ENCODE data around the gene FAM89A. TPM values are rescaled to one million over a fixed set of nuclear protein-coding genes. Genes with fewer than 3 reads are reported as not detected.

Gene FAM89A
- total RNA-seq, 3 donors from 2014 or later = 30.7 to 97.1 (median 39.0) TPM

GRCh38 chr1:231064418-231064817, 24.4 kb upstream of the FAM89A start:
- no peak for DNase-seq (ENCODE audit: low spot score in 2 of 2)
- intact Hi-C loops (cut with DNase I; ENCODE audit: low total_unique reads) = no loop called here
- H3K4me1 ChIP-seq = no peaks in the 10 kb centered on the region
- TF ChIP-seq POLR2AphosphoS5 (IDR thresholded peaks at IDR 0.05) (no peak), POLR2A (IDR thresholded peaks at IDR 0.05) (no peak), CTCF (IDR thresholded peaks at IDR 0.05) (no peak)
- no peaks in the 10 kb centered on the region for H3K27me3 ChIP-seq
- no peak overlapping the region for H3K4me3 ChIP-seq
- H3K36me3 ChIP-seq = no peaks in the 10 kb centered on the region
- no peak overlapping the region for H3K27ac ChIP-seq
- H3K9me3 ChIP-seq = no peaks in the 10 kb centered on the region

- no peaks in the 10 kb centered on the region for H3K27me3 ChIP-seq
- H3K4me1 ChIP-seq = no peaks in the 10 kb centered on the region
- intact Hi-C loops (cut with DNase I; ENCODE audit: low total_unique reads) = no loop called here
- DNase-seq (ENCODE audit: low spot score in 2 of 2) = no peak
- no peak overlapping the region for H3K4me3 ChIP-seq
- no peak overlapping the region for H3K27ac ChIP-seq
- H3K9me3 ChIP-seq = no peaks in the 10 kb centered on the region
- H3K36me3 ChIP-seq = no peaks in the 10 kb centered on the region
- TF ChIP-seq POLR2A (IDR thresholded peaks at IDR 0.05) (no peak), CTCF (IDR thresholded peaks at IDR 0.05) (no peak), POLR2AphosphoS5 (IDR thresholded peaks at IDR 0.05) (no peak)
Measured at GRCh38 chr1:231063331-231063730, 23.3 kb upstream of the FAM89A start.

GRCh38 chr1:231062500-231063270, 22.6 kb upstream of the FAM89A start:
- no peaks in the 10 kb centered on the region for H3K4me1 ChIP-seq
- no peaks in the 10 kb centered on the region for H3K27me3 ChIP-seq
- TF ChIP-seq CTCF (IDR thresholded peaks at IDR 0.05) (no peak), POLR2AphosphoS5 (IDR thresholded peaks at IDR 0.05) (no peak), POLR2A (IDR thresholded peaks at IDR 0.05) (no peak)
- intact Hi-C loops (cut with DNase I; ENCODE audit: low total_unique reads) = no loop called here
- H3K9me3 ChIP-seq = no peaks in the 10 kb centered on the region
- no peaks in the 10 kb centered on the region for H3K36me3 ChIP-seq
- no peak for DNase-seq (ENCODE audit: low spot score in 2 of 2)
- H3K27ac ChIP-seq = no peak overlapping the region
- H3K4me3 ChIP-seq = no peak overlapping the region

- H3K27ac ChIP-seq = no peak overlapping the region
- no peak for DNase-seq (ENCODE audit: low spot score in 2 of 2)
- H3K4me3 ChIP-seq = no peak overlapping the region
- no peaks in the 10 kb centered on the region for H3K27me3 ChIP-seq
- peaks cover 0 to 4% of the 10 kb centered on the region in 2 donors for H3K9me3 ChIP-seq
- intact Hi-C loops (cut with DNase I; ENCODE audit: low total_unique reads) = loop anchor here (5.0 kb wide), 1 partner anchor 137 kb away; no protein-coding TSS in a partner anchor
- TF ChIP-seq POLR2A (IDR thresholded peaks at IDR 0.05) (no peak), CTCF (IDR thresholded peaks at IDR 0.05) (no peak), POLR2AphosphoS5 (IDR thresholded peaks at IDR 0.05) (no peak)
- no peaks in the 10 kb centered on the region for H3K36me3 ChIP-seq
- no peaks in the 10 kb centered on the region for H3K4me1 ChIP-seq
Measured at GRCh38 chr1:231059566-231060193, 19.6 kb upstream of the FAM89A start.

All from breast epithelium (tissue), 4 donors.